ENCODE data around the gene OBI1.

OBI1 gene

GRCh38 chr13:78569029-78569428, 89.9 kb downstream of the OBI1 start:
- TF ChIP-seq CTCF (IDR thresholded peaks at IDR 0.05; ENCODE audit: low read depth, low read length) = no peak
- no peak overlapping the region for H3K4me3 ChIP-seq (ENCODE audit: low read depth, low read length)

- H3K4me3 ChIP-seq (ENCODE audit: low read depth, low read length) = no peak overlapping the region
- TF ChIP-seq CTCF (IDR thresholded peaks at IDR 0.05; ENCODE audit: low read depth, low read length) = no peak
Measured at GRCh38 chr13:78566631-78567030, 92.3 kb downstream of the OBI1 start.

All from WI38 (cell line).